GM12878 (cell line): ENCODE results near the gene PRMT3. TPM values are rescaled to one million over a fixed set of nuclear protein-coding genes. Genes with fewer than 3 reads are reported as not detected.
"Not testable (repeated sequence)": the region's sequence is repeated elsewhere in the genome, so short reads cannot be mapped to it uniquely, and the experiment has no call there.

ENCODE experiments used
- ATAC-seq: fragments of 200-7000 bp; cut with Tn5 transposase; 3 replicates; pipeline ENCODE4 v1.9.1; 2020; ENCODE audit warnings: mild to moderate bottlenecking, moderate library complexity
- BruUV-seq: library from RNA; stranded (reverse); fragments of 400-500 nt; replicated peaks from 2 replicates; lab custom pipeline; 2021; lab: Mats Ljungman, UMichigan
- CTCF ChIA-PET: fragments of 300-600 bp; sonication (Branson Sonifier 250); formaldehyde crosslinking; extraction: SDS; loops from one replicate; lab custom pipeline; 2021; ENCODE audit warnings: inconsistent platforms; lab: Yijun Ruan, JAX
- POLR2A ChIA-PET: fragments of 350-600 bp; formaldehyde crosslinking; extraction: SDS; loops from one replicate; lab custom pipeline; 2021; ENCODE audit warnings: inconsistent platforms; lab: Charles Lee
- RAD21 ChIA-PET: fragments of 300-600 bp; sonication (Branson Sonifier 250); formaldehyde crosslinking; loops from one replicate; lab custom pipeline; 2023; ENCODE audit warnings: antibody characterized with exemption; ENCODE audit not compliant: unreplicated experiment; lab: Charles Lee
- SMC1A ChIA-PET: fragments of 300-600 bp; sonication (Branson Sonifier 250); formaldehyde crosslinking; loops from one replicate; lab custom pipeline; 2023; ENCODE audit not compliant: unreplicated experiment, uncharacterized antibody; lab: Charles Lee
- DNase-seq: peaks from one replicate; pipeline ENCODE4 v3.0.0-alpha.2; 2011; ENCODE audit warnings: low read depth, low spot score
- FAIRE-seq: peaks from 3 replicates; lab custom pipeline; 2011; peaks lifted over from hg19 to GRCh38; lab: Jason Lieb, UNC
- H2AFZ ChIP-seq: 2 replicates; pipeline ENCODE4 v1.6.0; 2011; ENCODE audit warnings: low read depth, low read length, control low read depth; ENCODE audit not compliant: control insufficient read depth
- H3K27ac ChIP-seq: 2 replicates; pipeline ENCODE4 v1.5.1; 2011; ENCODE audit warnings: control low read depth; ENCODE audit not compliant: control insufficient read depth, insufficient read depth
- H3K27me3 ChIP-seq, 2 experiments: replicated peaks in 1 of 2; 2 replicates each; pipeline versions ENCODE4 v1.6.0 to v1.6.1; 2011; ENCODE audit warnings: low read length in 1 of 2; ENCODE audit not compliant: control insufficient read depth in 2 of 2, insufficient read depth in 2 of 2
- H3K36me3 ChIP-seq, 2 experiments: 2 replicates each; pipeline ENCODE4 v1.5.1; 2011; ENCODE audit warnings: low read length in 1 of 2; ENCODE audit not compliant: control insufficient read depth in 2 of 2, insufficient read depth in 2 of 2
- H3K4me1 ChIP-seq: 2 replicates; pipeline ENCODE4 v1.6.1; 2011; ENCODE audit warnings: mild to moderate bottlenecking, low read length, moderate library complexity, mixed read lengths; ENCODE audit not compliant: control insufficient read depth, insufficient read depth
- H3K4me2 ChIP-seq: 2 replicates; pipeline ENCODE4 v1.6.0; 2011; ENCODE audit warnings: control low read depth; ENCODE audit not compliant: control insufficient read depth, insufficient read depth
- H3K4me3 ChIP-seq: fragments of 200-600 bp; sonication (generic); 2 replicates; pipeline ENCODE4 v1.5.1; 2016
- H3K79me2 ChIP-seq: 2 replicates; pipeline ENCODE4 v1.6.0; 2011; ENCODE audit warnings: low read length; ENCODE audit not compliant: control insufficient read depth, insufficient read depth
- H3K9ac ChIP-seq: 2 replicates; pipeline ENCODE4 v1.8.0; 2011; ENCODE audit warnings: low read length, control low read depth, mixed read lengths; ENCODE audit not compliant: control insufficient read depth, insufficient read depth
- H3K9me3 ChIP-seq: replicated peaks from 3 replicates; pipeline ENCODE4 v1.5.1; 2011; ENCODE audit warnings: mild to moderate bottlenecking, low read length; ENCODE audit not compliant: control insufficient read depth, insufficient read depth
- H4K20me1 ChIP-seq: 2 replicates; pipeline ENCODE4 v1.6.0; 2011; ENCODE audit not compliant: control insufficient read depth, insufficient read depth
- RB1 ChIP-seq: fragments of 450-650 bp; formaldehyde crosslinking; IDR thresholded peaks from 2 replicates; pipeline ENCODE4 v1.6.1; 2017; ENCODE audit warnings: mild to moderate bottlenecking, borderline replicate concordance
- RELB ChIP-seq: fragments of 450-650 bp; IDR thresholded peaks from 2 replicates; pipeline ENCODE4 v1.6.1; 2017; ENCODE audit warnings: low read depth, mild to moderate bottlenecking, moderate library complexity
- SREBF2 ChIP-seq: IDR thresholded peaks from 2 replicates; pipeline ENCODE4 v1.6.1; 2012; ENCODE audit warnings: mild to moderate bottlenecking, low read length
- TBL1XR1 ChIP-seq: IDR thresholded peaks from 2 replicates; pipeline ENCODE4 v1.6.1; 2012; ENCODE audit warnings: low read depth, low read length, improper control_type of control experiment
- TCF7 ChIP-seq: IDR thresholded peaks from 2 replicates; pipeline ENCODE4 v1.6.1; 2014; ENCODE audit warnings: antibody characterized with exemption, borderline replicate concordance
- ZZZ3 ChIP-seq: IDR thresholded peaks from 2 replicates; pipeline ENCODE4 v1.6.1; 2011; ENCODE audit warnings: low read depth; ENCODE audit not compliant: control insufficient read depth, insufficient read length
- WGBS: methylation state at CpG from one replicate; pipeline ENCODE4 v1.1.6; 2016; ENCODE audit warnings: low lambda C conversion rate; ENCODE audit not compliant: insufficient replicate concordance, insufficient coverage; ENCODE audit errors: missing lambda C conversion rate; 5-methylcytosine and 5-hydroxymethylcytosine counted together
- in situ Hi-C: fragments of 300-500 bp; cut with MboI; formaldehyde crosslinking; loops from 9 replicates; pipeline ENCODE4 v1.14.3; 2018; ENCODE audit warnings: mixed read lengths
- intact Hi-C: fragments of 100-400 bp; cut with micrococcal nuclease; formaldehyde crosslinking; loops from one replicate; pipeline ENCODE4 v1.14.2; 2022; ENCODE audit not compliant: unreplicated experiment
- polyA plus RNA-seq, 11 experiments: library from polyadenylated mRNA; depleted of rRNA in 4 of 11; unstranded in 6 of 11; stranded (reverse) in 5 of 11; fragments of >200 nt; fragmentation: Nextera tagmentation in 4 of 11; fragmentation: Illumina TruSeq in 1 of 11; extraction: Ambion mirVana in 4 of 11; extraction: Trizol in 1 of 11; gene quantifications; 1 replicate in 1 of 11; 2 replicates in 10 of 11; pipeline versions ENCODE4 v1.2.1 to v1.2.3, GENCODE V29; 2011 to 2016; ENCODE audit warnings: inconsistent platforms in 2 of 11, missing spikeins in 2 of 11, low read depth in 1 of 11
- total RNA-seq, 4 experiments: library from RNA; depleted of rRNA in 3 of 4; stranded (reverse); fragments of >200 nt in 3 of 4; fragmentation: Illumina TruSeq in 1 of 4; extraction: Trizol in 1 of 4; gene quantifications; 2 replicates each; pipeline versions ENCODE4 v1.2.1 to v1.2.3, GENCODE V29; 2013 to 2021

Gene PRMT3
- total and polyA plus RNA-seq, 10 of the 15 experiments (the other 5 are each of a cell fraction or from before 2014, with no cell fraction given) = 13.9 to 52.1 (median 27.7) TPM

- Histone ChIP-seq H3K4me3 (no peak overlapping the region), H3K4me2 (no peak overlapping the region), H3K36me3 (peaks cover 5 to 13% of the 10 kb centered on the region in 2 experiments), H4K20me1 (no peaks in the 10 kb centered on the region), H3K4me1 (peaks cover 8% of the 10 kb centered on the region), H3K27me3 (no peaks in the 10 kb centered on the region), H3K79me2 (no peaks in the 10 kb centered on the region), H3K9me3 (no peaks in the 10 kb centered on the region), H3K27ac (no peak overlapping the region), H3K9ac (no peak overlapping the region), H2AFZ (no peak overlapping the region)
- TF ChIP-seq TCF7 (no peak), RELB (no peak), TBL1XR1 (no peak), RB1 (no peak), SREBF2 (no peak), ZZZ3 (no peak)
- intact Hi-C loops (no loop called here), in situ Hi-C loops (no loop called here)
- ChIA-PET POLR2A (no interaction called here), SMC1A (no interaction called here), RAD21 (no interaction called here), CTCF (no interaction called here)
- 96% methylated on average over 4 of the region's 4 CpGs for WGBS
- no peak for DNase-seq
- no peak for FAIRE-seq
- BruUV-seq = no TSS peak
- ATAC-seq = no peak
Measured at GRCh38 chr11:20470348-20470747, 82.8 kb downstream of the PRMT3 start.

GRCh38 chr11:20471929-20472328 is 84.4 kb downstream of the PRMT3 start:
- in situ Hi-C loops, POLR2A ChIA-PET, FAIRE-seq, ATAC-seq, DNase-seq, H3K36me3 ChIP-seq, H3K9ac ChIP-seq, H3K27ac ChIP-seq, H3K4me3 ChIP-seq, BruUV-seq, H3K79me2 ChIP-seq, intact Hi-C loops, H3K4me2 ChIP-seq, H3K4me1 ChIP-seq, H4K20me1 ChIP-seq, H3K27me3 ChIP-seq, H2AFZ ChIP-seq, H3K9me3 ChIP-seq, RAD21 ChIA-PET: not testable (repeated sequence)
- ChIA-PET CTCF (interaction anchor here (0.9 to 1.1 kb wide), 2 partner anchors 8 to 138 kb away, joined by 3 read pairs; no protein-coding TSS in a partner anchor), SMC1A (interaction anchor here (1.0 kb wide), 1 partner anchor 14 kb away, joined by 3 read pairs; no protein-coding TSS in a partner anchor)
